DND-41 (cell line): ENCODE data around the gene CNNM1.

Experiments used
- ATAC-seq: fragments of 200-7000 bp; cut with Tn5 transposase; 3 replicates; pipeline ENCODE4 v1.9.1; 2021; ENCODE audit warnings: low read depth; ENCODE audit not compliant: insufficient read depth
- DNase-seq: peaks from one replicate; pipeline ENCODE4 v3.0.0-alpha.2; 2020
- H2AFZ ChIP-seq: 2 replicates; pipeline ENCODE4 v1.6.0; 2012; ENCODE audit warnings: low read depth, low read length
- H3K27ac ChIP-seq: 2 replicates; pipeline ENCODE4 v1.5.1; 2012; ENCODE audit warnings: low read length, inconsistent platforms
- H3K27me3 ChIP-seq: fragments of 200-600 bp; sonication (generic); 2 replicates; pipeline ENCODE4 v1.6.0; 2012; ENCODE audit warnings: low read length, mild to moderate bottlenecking, inconsistent platforms; ENCODE audit not compliant: insufficient read depth, poor library complexity
- H3K36me3 ChIP-seq: 2 replicates; pipeline ENCODE4 v1.5.1; 2012; ENCODE audit warnings: low read length, inconsistent platforms; ENCODE audit not compliant: insufficient read depth
- H3K4me1 ChIP-seq: 2 replicates; pipeline ENCODE4 v1.5.1; 2012; ENCODE audit warnings: mild to moderate bottlenecking, low read length; ENCODE audit not compliant: insufficient read depth
- H3K4me2 ChIP-seq: 2 replicates; pipeline ENCODE4 v1.6.0; 2012; ENCODE audit warnings: mild to moderate bottlenecking, moderate library complexity, low read length, inconsistent platforms; ENCODE audit not compliant: insufficient read depth
- H3K4me3 ChIP-seq, 2 experiments: fragments of 200-600 bp in 1 of 2; shearing (Covaris generic) in 1 of 2; 2 replicates each; pipeline ENCODE4 v1.5.1; 2012 to 2016; ENCODE audit warnings: inconsistent platforms in 2 of 2, low read length in 2 of 2, mild to moderate bottlenecking in 2 of 2, low read depth in 1 of 2, moderate library complexity in 1 of 2
- H3K79me2 ChIP-seq: 2 replicates; pipeline ENCODE4 v1.6.0; 2012; ENCODE audit warnings: low read length, inconsistent platforms; ENCODE audit not compliant: insufficient read depth
- H3K9ac ChIP-seq: 2 replicates; pipeline ENCODE4 v1.6.0; 2012; ENCODE audit warnings: low read depth, mild to moderate bottlenecking, inconsistent platforms, low read length, moderate library complexity
- H3K9me3 ChIP-seq: 2 replicates; pipeline ENCODE4 v1.5.1; 2012; ENCODE audit warnings: low read length, moderate library complexity, mild to moderate bottlenecking, inconsistent platforms; ENCODE audit not compliant: insufficient read depth, severe bottlenecking
- H4K20me1 ChIP-seq: 2 replicates; pipeline ENCODE4 v1.6.0; 2012; ENCODE audit warnings: low read length; ENCODE audit not compliant: insufficient read depth
- CTCF ChIP-seq: IDR thresholded peaks from 2 replicates; pipeline ENCODE4 v1.5.1; 2012; ENCODE audit warnings: borderline replicate concordance, low read length, moderate library complexity, mild to moderate bottlenecking; ENCODE audit not compliant: poor library complexity, severe bottlenecking; ENCODE audit errors: extremely low read depth
- EZH2 ChIP-seq: IDR thresholded peaks from 3 replicates; pipeline ENCODE4 v1.6.1; 2012; ENCODE audit warnings: borderline replicate concordance, low read depth, mild to moderate bottlenecking, moderate library complexity, low read length, inconsistent platforms; ENCODE audit not compliant: severe bottlenecking

The CNNM1 gene

GRCh38 chr10:99365311-99365710 lies 36.2 kb downstream of the CNNM1 start:
- Histone ChIP-seq H3K36me3 (no peaks in the 10 kb centered on the region), H2AFZ (no peak overlapping the region), H3K4me1 (no peaks in the 10 kb centered on the region), H3K4me2 (no peak overlapping the region), H4K20me1 (no peaks in the 10 kb centered on the region), H3K79me2 (no peaks in the 10 kb centered on the region), H3K9me3 (no peaks in the 10 kb centered on the region), H3K9ac (no peak overlapping the region), H3K27ac (no peak overlapping the region), H3K4me3 (no peak overlapping the region), H3K27me3 (peaks cover 21% of the 10 kb centered on the region)
- no peak for DNase-seq
- no peak for ATAC-seq
- no peak for TF ChIP-seq EZH2
- no peak for TF ChIP-seq CTCF

- Histone ChIP-seq H3K9me3 (no peaks in the 10 kb centered on the region), H3K9ac (no peak overlapping the region), H4K20me1 (no peaks in the 10 kb centered on the region), H3K27me3 (peaks cover 20% of the 10 kb centered on the region), H3K4me1 (no peaks in the 10 kb centered on the region), H3K4me3 (no peak overlapping the region), H3K27ac (no peak overlapping the region), H3K36me3 (no peaks in the 10 kb centered on the region), H3K79me2 (no peaks in the 10 kb centered on the region), H3K4me2 (no peak overlapping the region), H2AFZ (no peak overlapping the region)
- DNase-seq = no peak
- TF ChIP-seq EZH2 = no peak
- TF ChIP-seq CTCF = no peak
- ATAC-seq = no peak
Observed at GRCh38 chr10:99365736-99366135, 36.6 kb downstream of the CNNM1 start.

GRCh38 chr10:99366666-99367065 lies 37.5 kb downstream of the CNNM1 start:
- DNase-seq = no peak
- TF ChIP-seq CTCF (no peak), EZH2 (no peak)
- H3K4me1 ChIP-seq = no peaks in the 10 kb centered on the region
- no peak overlapping the region for H2AFZ ChIP-seq
- no peak overlapping the region for H3K9ac ChIP-seq
- peaks cover 16% of the 10 kb centered on the region for H3K27me3 ChIP-seq
- no peak overlapping the region for H3K4me3 ChIP-seq
- H3K79me2 ChIP-seq = no peaks in the 10 kb centered on the region
- H3K9me3 ChIP-seq = no peaks in the 10 kb centered on the region
- no peak overlapping the region for H3K27ac ChIP-seq
- no peaks in the 10 kb centered on the region for H4K20me1 ChIP-seq
- no peak for ATAC-seq
- no peaks in the 10 kb centered on the region for H3K36me3 ChIP-seq
- H3K4me2 ChIP-seq = no peak overlapping the region

GRCh38 chr10:99368646-99369045 lies 39.5 kb downstream of the CNNM1 start:
- no peak overlapping the region for H3K4me2 ChIP-seq
- no peak overlapping the region for H3K4me3 ChIP-seq
- DNase-seq (no peak), ATAC-seq (no peak)
- H3K9me3 ChIP-seq = no peaks in the 10 kb centered on the region
- no peaks in the 10 kb centered on the region for H3K36me3 ChIP-seq
- H2AFZ ChIP-seq = no peak overlapping the region
- H3K27me3 ChIP-seq = peaks cover 14% of the 10 kb centered on the region
- no peak overlapping the region for H3K27ac ChIP-seq
- no peak for TF ChIP-seq CTCF
- TF ChIP-seq EZH2 = no peak
- H3K4me1 ChIP-seq = no peaks in the 10 kb centered on the region
- H3K9ac ChIP-seq = no peak overlapping the region
- no peaks in the 10 kb centered on the region for H4K20me1 ChIP-seq
- H3K79me2 ChIP-seq = no peaks in the 10 kb centered on the region
